ENCODE results near the gene TSLP.
A peak's percentile ranks its signal among the peaks of the same experiment; 100 is the strongest.

The TSLP gene

DNA sequence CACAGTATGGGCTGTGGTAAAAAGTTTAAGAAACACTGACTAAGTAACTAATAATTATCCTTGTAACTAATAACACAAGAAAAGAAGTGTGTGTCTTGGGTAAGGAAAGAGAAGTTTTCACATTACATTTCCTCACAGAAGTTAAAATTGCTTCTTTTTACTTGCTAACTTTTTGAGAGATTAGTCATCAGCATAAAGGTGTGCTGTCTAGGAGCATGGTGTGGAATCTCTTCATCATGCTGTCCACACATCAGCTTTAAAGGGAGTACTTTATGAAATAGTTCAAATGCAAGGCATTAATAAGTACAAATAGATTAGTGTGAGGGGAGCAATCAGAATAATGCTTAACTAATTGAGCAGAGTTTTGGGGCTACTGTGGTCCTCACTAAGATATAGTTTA lies 50.4 kb downstream of the TSLP start:
- no peaks in the 10 kb centered on the region for H3K4me1 ChIP-seq (ENCODE audit: control insufficient read depth in 1 of 2, insufficient read depth in 2 of 2, low read length in 2 of 2)
- H3K9me3 ChIP-seq (ENCODE audit: insufficient read depth, low read depth, low read length), result no peaks in the 10 kb centered on the region
- no peak overlapping the region for H3K4me2 ChIP-seq (ENCODE audit: low read length)
- no peak overlapping the region for H4K8ac ChIP-seq (ENCODE audit: low read depth, low read length)
- H3K27me3 ChIP-seq (ENCODE audit: insufficient read depth, low read length), result no peaks in the 10 kb centered on the region
- no peaks in the 10 kb centered on the region for H3K79me1 ChIP-seq (ENCODE audit: low read length)
- H3K4me3 ChIP-seq (ENCODE audit: low read depth, low read length), result no peak overlapping the region
- no peak overlapping the region for H4K12ac ChIP-seq (ENCODE audit: low read depth, low read length)
- no peak overlapping the region for H2BK120ac ChIP-seq (ENCODE audit: insufficient read depth, low read length, poor library complexity)
- no peak overlapping the region for H3K14ac ChIP-seq (ENCODE audit: low read length)
- no peaks in the 10 kb centered on the region for H3K79me2 ChIP-seq (ENCODE audit: control insufficient read depth, insufficient read depth, low read length, poor library complexity)
- H3K27ac ChIP-seq (ENCODE audit: low read depth, low read length), result no peak overlapping the region
- H2BK12ac ChIP-seq (ENCODE audit: low read length), result no peak overlapping the region
- H4K91ac ChIP-seq (ENCODE audit: low read depth, low read length), result no peak overlapping the region
- no peak overlapping the region for H3K4ac ChIP-seq (ENCODE audit: low read depth, low read length)
- H3K36me3 ChIP-seq (ENCODE audit: control insufficient read depth in 1 of 2, insufficient read depth in 2 of 2, low read length in 2 of 2), result peaks cover 1 to 2% of the 10 kb centered on the region in 2 experiments
- no peak overlapping the region for H2BK5ac ChIP-seq (ENCODE audit: low read depth, low read length, poor library complexity)
- no peak overlapping the region for H2AFZ ChIP-seq (ENCODE audit: insufficient read depth, low read length, poor library complexity)
- no peak for DNase-seq
- H3K18ac ChIP-seq (ENCODE audit: low read length), result no peak overlapping the region
- no peak overlapping the region for H3K23ac ChIP-seq (ENCODE audit: low read length)
- H3K9ac ChIP-seq (ENCODE audit: low read length), result no peak overlapping the region
- H2AK5ac ChIP-seq (ENCODE audit: low read length), result no peak overlapping the region

DNA sequence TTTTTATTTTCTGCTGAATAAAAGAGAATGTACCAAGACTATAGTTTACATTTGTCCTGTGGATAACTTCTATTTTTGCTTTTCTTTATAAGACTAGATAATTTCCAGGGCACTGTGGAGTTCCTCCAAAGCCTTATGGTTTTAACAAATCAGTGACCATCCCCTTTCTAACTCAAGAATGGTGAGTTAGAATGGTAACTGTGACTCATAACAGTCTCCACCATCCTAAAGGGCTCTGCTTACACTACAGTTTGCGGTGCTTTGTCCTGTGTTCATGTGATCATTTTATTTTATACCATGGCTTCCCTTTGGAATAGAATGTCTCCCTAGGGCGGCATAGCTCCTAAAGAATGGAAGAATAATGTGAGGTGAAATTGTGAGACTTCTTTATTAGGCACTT lies 50.9 kb downstream of the TSLP start:
- Histone ChIP-seq H3K36me3 (ENCODE audit: control insufficient read depth in 1 of 2, insufficient read depth in 2 of 2, low read length in 2 of 2) (peaks cover 1 to 2% of the 10 kb centered on the region in 2 experiments), H2AK5ac (ENCODE audit: low read length) (no peak overlapping the region), H4K8ac (ENCODE audit: low read depth, low read length) (no peak overlapping the region), H3K4me1 (ENCODE audit: control insufficient read depth in 1 of 2, insufficient read depth in 2 of 2, low read length in 2 of 2) (no peaks in the 10 kb centered on the region), H3K9me3 (ENCODE audit: insufficient read depth, low read depth, low read length) (no peaks in the 10 kb centered on the region), H2AFZ (ENCODE audit: insufficient read depth, low read length, poor library complexity) (no peak overlapping the region), H3K23ac (ENCODE audit: low read length) (no peak overlapping the region), H4K91ac (ENCODE audit: low read depth, low read length) (no peak overlapping the region), H2BK5ac (ENCODE audit: low read depth, low read length, poor library complexity) (peak overlapping the region; percentile 64), H3K4me2 (ENCODE audit: low read length) (no peak overlapping the region), H3K27me3 (ENCODE audit: insufficient read depth, low read length) (no peaks in the 10 kb centered on the region), H3K4me3 (ENCODE audit: low read depth, low read length) (no peak overlapping the region), H2BK12ac (ENCODE audit: low read length) (peak overlapping the region; percentile 36), H2BK120ac (ENCODE audit: insufficient read depth, low read length, poor library complexity) (no peak overlapping the region), H3K18ac (ENCODE audit: low read length) (no peak overlapping the region), H3K9ac (ENCODE audit: low read length) (no peak overlapping the region), H4K12ac (ENCODE audit: low read depth, low read length) (no peak overlapping the region), H3K27ac (ENCODE audit: low read depth, low read length) (no peak overlapping the region), H3K14ac (ENCODE audit: low read length) (no peak overlapping the region), H3K4ac (ENCODE audit: low read depth, low read length) (no peak overlapping the region), H3K79me1 (ENCODE audit: low read length) (no peaks in the 10 kb centered on the region), H3K79me2 (ENCODE audit: control insufficient read depth, insufficient read depth, low read length, poor library complexity) (no peaks in the 10 kb centered on the region)
- no CpG with 5 or more reads among the region's 2 CpGs for WGBS (ENCODE audit: extremely low coverage, insufficient coverage, insufficient read length)
- DNase-seq, result no peak

DNA sequence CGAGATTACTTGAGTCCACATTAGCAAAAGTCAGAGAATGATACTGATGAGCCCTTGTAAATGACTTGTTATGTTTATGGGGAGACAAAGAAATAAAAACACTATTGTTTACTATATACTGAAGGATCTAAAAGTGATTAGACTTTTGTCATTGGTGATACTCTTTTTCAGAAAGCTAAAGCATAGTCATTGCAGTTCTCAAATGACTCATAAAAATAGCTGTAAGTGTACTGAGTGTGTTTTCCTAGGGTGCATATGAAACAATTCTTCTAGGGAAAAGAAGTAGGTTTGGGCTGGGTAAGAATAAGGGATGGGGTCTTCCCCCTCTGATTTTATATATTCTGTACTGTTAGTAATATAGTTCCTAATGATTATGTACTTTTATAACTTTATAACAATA lies 53.3 kb downstream of the TSLP start:
- Histone ChIP-seq H3K9me3 (ENCODE audit: insufficient read depth, low read depth, low read length) (no peaks in the 10 kb centered on the region), H2AFZ (ENCODE audit: insufficient read depth, low read length, poor library complexity) (no peak overlapping the region), H3K27ac (ENCODE audit: low read depth, low read length) (no peak overlapping the region), H4K91ac (ENCODE audit: low read depth, low read length) (no peak overlapping the region), H3K9ac (ENCODE audit: low read length) (no peak overlapping the region), H3K4me1 (ENCODE audit: control insufficient read depth in 1 of 2, insufficient read depth in 2 of 2, low read length in 2 of 2) (no peaks in the 10 kb centered on the region), H3K79me2 (ENCODE audit: control insufficient read depth, insufficient read depth, low read length, poor library complexity) (no peaks in the 10 kb centered on the region), H3K27me3 (ENCODE audit: insufficient read depth, low read length) (no peaks in the 10 kb centered on the region), H2AK5ac (ENCODE audit: low read length) (no peak overlapping the region), H2BK12ac (ENCODE audit: low read length) (no peak overlapping the region), H3K4me3 (ENCODE audit: low read depth, low read length) (no peak overlapping the region), H3K79me1 (ENCODE audit: low read length) (no peaks in the 10 kb centered on the region), H3K4me2 (ENCODE audit: low read length) (no peak overlapping the region), H2BK5ac (ENCODE audit: low read depth, low read length, poor library complexity) (no peak overlapping the region), H3K23ac (ENCODE audit: low read length) (no peak overlapping the region), H3K36me3 (ENCODE audit: control insufficient read depth in 1 of 2, insufficient read depth in 2 of 2, low read length in 2 of 2) (peaks cover 1 to 2% of the 10 kb centered on the region in 2 experiments), H4K12ac (ENCODE audit: low read depth, low read length) (no peak overlapping the region), H4K8ac (ENCODE audit: low read depth, low read length) (no peak overlapping the region), H2BK120ac (ENCODE audit: insufficient read depth, low read length, poor library complexity) (no peak overlapping the region), H3K18ac (ENCODE audit: low read length) (no peak overlapping the region), H3K14ac (ENCODE audit: low read length) (no peak overlapping the region), H3K4ac (ENCODE audit: low read depth, low read length) (no peak overlapping the region)
- no peak for DNase-seq
- no CpG with 5 or more reads among the region's 1 CpG for WGBS (ENCODE audit: extremely low coverage, insufficient coverage, insufficient read length)

DNA sequence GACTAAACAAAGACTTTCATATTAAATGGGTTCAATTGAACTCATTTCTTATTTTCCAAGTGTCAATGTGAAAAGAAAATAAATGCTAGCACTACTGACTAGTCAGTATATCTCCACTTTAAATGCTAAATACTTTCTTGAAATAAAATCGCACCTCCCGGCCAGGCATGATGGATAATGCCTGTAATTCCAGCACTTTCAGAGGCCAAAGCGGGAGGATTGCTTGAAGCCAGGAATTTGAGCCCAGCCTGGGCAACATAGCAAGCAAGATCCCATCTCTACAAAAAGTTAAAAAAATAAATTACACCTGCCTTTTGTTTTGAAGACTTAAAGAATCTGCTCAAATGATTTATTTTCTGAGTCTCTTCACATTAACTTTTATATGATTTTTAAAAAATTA lies 55.4 kb downstream of the TSLP start:
- Histone ChIP-seq H3K9me3 (ENCODE audit: insufficient read depth, low read depth, low read length) (no peaks in the 10 kb centered on the region), H2AFZ (ENCODE audit: insufficient read depth, low read length, poor library complexity) (no peak overlapping the region), H2BK120ac (ENCODE audit: insufficient read depth, low read length, poor library complexity) (no peak overlapping the region), H2BK5ac (ENCODE audit: low read depth, low read length, poor library complexity) (peak overlapping the region; percentile 40), H4K8ac (ENCODE audit: low read depth, low read length) (no peak overlapping the region), H3K4me3 (ENCODE audit: low read depth, low read length) (no peak overlapping the region), H3K27me3 (ENCODE audit: insufficient read depth, low read length) (no peaks in the 10 kb centered on the region), H3K27ac (ENCODE audit: low read depth, low read length) (peak overlapping the region; percentile 78), H4K12ac (ENCODE audit: low read depth, low read length) (no peak overlapping the region), H3K4me1 (ENCODE audit: control insufficient read depth in 1 of 2, insufficient read depth in 2 of 2, low read length in 2 of 2) (peaks cover 0 to 2% of the 10 kb centered on the region in 2 experiments), H2BK12ac (ENCODE audit: low read length) (no peak overlapping the region), H3K9ac (ENCODE audit: low read length) (no peak overlapping the region), H3K79me2 (ENCODE audit: control insufficient read depth, insufficient read depth, low read length, poor library complexity) (no peaks in the 10 kb centered on the region), H3K14ac (ENCODE audit: low read length) (no peak overlapping the region), H3K18ac (ENCODE audit: low read length) (no peak overlapping the region), H3K4ac (ENCODE audit: low read depth, low read length) (no peak overlapping the region), H2AK5ac (ENCODE audit: low read length) (no peak overlapping the region), H3K4me2 (ENCODE audit: low read length) (no peak overlapping the region), H3K23ac (ENCODE audit: low read length) (no peak overlapping the region), H4K91ac (ENCODE audit: low read depth, low read length) (no peak overlapping the region), H3K36me3 (ENCODE audit: control insufficient read depth in 1 of 2, insufficient read depth in 2 of 2, low read length in 2 of 2) (peaks cover 1 to 2% of the 10 kb centered on the region in 2 experiments), H3K79me1 (ENCODE audit: low read length) (peaks cover 2% of the 10 kb centered on the region)
- WGBS (ENCODE audit: extremely low coverage, insufficient coverage, insufficient read length), result no CpG with 5 or more reads among the region's 3 CpGs
- peak; percentile 9 to 61 for DNase-seq
